ENCODE measurements around the gene ITGA2.

ITGA2 gene

DNA sequence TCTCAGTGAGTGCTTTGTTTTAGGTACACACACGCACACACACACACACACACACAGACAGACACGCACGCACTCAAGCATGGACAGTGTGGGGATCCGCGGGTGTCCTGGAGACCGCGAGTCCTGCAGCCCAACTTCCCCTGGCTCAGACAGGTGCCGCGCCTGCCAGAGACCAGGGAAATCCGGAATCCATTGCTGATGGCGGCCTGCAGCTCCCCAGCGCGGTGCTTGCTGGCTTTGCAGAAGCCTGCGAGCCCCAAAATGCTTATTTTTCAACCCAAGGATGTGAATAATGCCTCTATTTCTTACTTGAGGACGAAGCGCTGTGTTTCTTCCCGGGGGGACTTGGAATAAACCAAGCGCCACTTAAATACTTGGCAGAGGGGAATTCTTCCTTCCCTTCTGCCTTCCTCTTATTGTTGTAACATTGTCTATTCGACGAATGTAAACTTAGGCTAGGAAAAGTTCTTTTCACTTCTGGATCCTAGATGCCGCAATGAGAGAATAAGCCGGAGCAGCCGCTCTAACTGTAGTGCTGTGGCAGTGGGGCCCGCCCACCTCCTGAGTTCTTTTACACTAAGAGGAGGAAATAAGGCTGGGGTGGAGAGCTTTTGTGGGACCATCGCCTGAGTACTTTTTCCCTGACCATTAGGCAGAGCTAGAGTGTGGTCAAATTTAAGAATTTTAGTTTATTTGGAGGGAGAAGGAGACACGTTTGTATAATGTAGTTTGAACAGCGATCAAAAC, 802 bp downstream of the ITGA2 start:
- DNase-seq = peak; percentile 5

DNA sequence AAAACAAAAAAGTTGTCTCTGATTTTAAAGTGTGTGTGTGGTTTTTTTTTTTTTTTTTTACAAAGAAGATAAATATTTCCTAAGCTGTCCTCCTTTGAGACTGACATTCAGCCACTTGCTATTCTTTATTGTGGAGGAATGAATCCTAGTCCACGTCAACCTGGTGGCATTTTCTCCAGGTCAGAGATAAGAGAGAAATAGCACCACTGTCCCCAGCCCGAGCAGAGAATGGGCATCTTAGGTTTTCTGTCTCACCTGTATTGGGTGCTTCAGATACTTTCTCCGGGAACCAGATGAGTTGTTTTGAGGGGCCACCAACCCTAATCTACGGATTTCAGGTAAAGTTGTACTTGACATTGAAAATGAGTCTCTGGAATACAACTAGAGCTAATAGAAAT, 1.4 kb downstream of the ITGA2 start:
- DNase-seq = no peak

DNA sequence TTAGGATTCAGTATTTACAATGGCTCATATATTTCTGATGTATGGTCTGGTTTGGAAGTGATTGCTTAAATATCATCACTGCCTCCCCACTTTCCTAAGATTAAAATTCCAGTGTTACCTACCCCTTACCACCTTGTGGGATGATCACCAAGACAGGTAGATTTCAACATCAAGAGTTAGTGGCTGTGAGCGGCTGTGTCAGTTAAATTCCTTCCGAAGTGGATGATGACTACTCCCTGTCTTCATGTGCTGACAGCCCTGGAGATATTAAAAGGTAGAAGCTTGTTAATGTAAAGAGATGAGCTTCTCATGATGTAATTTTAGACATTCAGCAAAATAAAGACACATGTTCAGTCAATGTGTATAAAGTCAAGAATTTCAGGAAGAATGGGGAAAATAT, 4.2 kb downstream of the ITGA2 start:
- no peak for DNase-seq

DNA sequence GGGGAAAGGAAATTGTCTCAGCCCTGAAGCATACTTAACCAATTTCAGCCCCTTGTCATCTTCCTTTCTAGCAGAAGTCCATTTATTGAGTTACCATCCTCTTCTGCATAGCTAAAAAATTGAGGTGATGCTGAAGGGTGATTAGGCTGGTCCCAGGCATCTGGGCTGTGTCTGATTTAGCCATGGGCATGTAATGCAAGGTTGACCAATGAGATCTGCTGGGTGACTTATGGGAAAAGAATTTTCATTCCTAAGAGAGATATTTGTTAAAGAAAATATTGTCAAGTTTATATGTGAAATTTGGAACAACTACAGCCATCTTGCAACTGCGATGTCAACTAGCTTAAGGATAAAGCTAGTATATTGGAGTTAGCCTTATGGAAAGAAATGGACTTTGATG, 5.1 kb downstream of the ITGA2 start:
- no peak for DNase-seq

DNA sequence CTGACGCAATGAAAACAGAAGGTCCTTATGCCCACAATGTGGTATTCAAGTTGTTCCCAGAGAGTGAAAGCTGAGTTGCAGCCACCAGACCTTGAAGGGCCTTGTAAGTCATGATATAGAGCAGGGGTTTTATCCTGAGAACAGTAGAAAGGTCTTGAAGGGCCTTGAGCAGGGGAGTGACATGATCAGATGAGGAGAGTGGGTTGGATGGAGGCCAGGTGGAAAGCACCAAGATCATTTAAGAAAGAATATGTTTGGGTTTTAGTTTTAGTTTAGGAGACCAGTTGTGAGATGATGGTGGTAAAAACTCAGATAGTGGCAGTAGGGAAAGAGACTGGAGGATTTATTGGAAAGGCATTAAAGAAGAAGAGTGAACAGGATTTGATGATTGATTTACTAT, 5.9 kb downstream of the ITGA2 start:
- no peak for DNase-seq

DNA sequence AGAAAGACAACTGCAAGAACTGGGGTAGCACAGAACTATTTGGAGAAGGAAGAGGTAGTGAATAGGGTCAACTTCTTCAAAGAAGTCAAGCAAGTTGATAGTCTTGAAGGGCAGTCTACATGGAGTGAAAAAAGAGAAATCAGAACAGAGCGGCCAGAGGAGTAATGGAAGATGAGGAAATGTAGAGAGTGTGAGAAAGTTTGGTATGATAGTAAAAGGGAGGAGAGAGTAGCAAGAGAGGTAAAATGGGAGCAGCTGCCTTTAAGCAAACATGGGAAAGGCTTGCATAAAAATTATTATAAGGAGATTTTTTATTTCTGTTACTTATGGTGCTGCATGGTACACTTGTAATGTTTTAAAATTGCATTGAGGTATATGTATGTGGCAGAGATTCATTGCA, 6.8 kb downstream of the ITGA2 start:
- DNase-seq = no peak

DNA sequence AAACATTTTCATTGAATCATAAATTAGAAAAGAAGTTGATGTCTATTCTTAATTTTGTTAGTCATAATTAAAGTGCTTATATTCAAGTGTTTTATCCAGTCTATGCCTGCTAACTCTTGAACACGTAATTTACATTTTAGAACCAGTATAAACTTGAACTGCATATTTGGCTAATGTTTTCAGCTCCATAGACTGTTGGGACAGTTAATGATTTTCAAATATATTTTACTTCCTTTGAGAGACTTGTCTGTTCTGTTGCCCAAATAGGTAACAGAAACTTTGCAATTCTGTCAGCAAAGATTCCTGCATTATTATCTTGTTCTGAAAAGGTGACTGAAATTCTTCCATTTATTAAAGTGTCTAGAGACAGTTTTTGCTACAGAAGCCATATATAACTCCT, 7.8 kb downstream of the ITGA2 start:
- no peak for DNase-seq

DNA sequence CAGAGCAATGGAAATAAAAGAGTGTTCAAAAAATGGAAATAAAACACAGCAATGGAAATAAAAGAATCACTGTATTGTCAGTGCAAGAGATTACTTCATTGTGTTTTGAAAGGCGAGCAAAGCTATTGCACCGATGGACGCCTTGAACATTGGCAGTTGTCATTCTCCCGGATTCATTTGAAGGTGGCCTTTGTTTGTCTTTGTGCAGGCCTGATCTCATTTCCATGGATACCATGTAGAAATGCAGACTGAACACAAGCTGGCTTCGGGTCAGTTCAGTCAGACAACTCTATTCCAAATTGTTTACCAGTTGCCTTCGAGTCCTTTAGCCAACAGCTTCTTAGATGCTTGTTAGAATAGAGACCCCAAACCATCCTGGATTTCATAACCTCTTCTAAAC, 8.3 kb downstream of the ITGA2 start:
- no peak for DNase-seq

DNA sequence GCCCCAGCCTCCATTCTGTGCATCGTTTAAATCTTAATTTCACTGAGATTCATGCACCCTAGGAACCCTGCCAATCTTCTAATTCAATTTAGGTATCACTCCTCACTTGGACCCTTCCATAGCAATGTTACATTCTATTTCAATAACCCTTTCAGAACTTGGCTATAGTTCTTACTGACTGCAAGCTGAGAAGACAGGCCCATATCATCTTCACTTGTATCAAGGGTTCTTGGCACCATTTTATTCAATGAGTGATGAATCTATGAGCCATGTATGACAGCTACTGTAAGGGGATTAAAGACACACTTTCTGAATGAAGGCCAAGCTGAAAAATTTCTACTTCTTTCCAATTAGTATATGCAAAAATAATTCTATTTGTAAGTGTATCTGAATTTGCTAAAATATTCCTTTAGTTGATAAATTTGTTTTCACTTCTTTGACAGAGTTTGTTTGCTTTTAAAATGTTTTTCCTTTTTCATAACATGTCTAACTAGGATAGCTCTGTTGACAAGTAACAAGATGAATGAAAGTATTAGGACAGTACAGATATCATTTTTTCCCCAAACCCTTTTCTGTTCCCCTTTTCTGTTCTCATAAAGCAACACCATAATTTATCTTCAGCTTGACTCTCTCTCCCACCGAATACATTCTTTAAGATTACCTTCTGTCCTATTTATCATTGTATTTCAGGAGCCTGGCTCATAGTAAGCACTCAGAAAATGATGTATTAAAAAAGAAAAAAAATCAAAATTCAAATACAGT, 9.6 kb downstream of the ITGA2 start:
- DNase-seq = no peak

DNA sequence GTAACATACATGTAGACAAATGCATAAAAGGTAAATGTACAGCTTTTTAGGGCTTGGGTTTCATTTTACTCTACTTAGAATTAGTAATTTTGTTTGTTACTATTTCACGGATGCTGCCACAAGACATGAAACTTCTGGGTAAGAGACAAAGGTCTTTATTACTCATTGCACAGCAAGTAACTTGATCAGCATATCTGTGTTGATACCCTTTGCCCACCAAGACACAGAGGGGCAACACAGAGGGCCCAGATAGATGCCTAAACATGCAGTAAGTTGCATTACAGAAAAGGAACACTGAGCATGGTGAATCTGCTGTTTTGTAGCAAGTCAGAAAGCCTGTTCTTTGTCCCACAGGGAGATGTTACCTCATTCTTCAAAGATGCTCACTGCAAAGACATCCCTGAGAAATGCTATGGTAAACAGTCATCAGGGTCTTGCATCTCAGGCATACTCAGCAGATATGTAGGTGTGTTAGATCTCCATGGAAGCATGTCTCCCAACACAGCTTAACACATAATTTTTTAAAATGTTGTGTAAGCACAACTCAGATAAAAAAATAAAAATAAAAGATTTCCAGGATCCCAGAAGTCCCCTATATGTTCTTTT, 10.3 kb downstream of the ITGA2 start:
- no peak for DNase-seq

DNA sequence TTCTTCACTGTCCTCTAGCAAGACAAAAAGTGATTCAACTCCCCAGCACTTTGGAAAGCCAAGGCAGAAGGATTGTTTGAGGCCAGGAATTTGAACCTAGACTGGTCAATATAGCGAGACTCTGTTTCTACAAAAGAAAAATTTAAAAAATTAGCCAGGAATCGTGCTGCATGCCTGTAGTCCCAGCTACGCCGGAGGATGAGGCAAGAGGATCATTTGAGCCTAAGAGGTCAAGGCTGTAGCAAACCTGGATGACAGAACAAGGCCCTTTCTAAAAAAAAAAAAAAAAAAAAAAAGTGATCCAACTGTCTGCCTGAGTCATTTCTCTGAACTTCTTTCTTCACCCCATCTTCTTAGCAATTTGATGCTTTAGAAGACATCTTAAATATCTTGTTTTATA, 12.4 kb downstream of the ITGA2 start:
- DNase-seq = no peak

DNA sequence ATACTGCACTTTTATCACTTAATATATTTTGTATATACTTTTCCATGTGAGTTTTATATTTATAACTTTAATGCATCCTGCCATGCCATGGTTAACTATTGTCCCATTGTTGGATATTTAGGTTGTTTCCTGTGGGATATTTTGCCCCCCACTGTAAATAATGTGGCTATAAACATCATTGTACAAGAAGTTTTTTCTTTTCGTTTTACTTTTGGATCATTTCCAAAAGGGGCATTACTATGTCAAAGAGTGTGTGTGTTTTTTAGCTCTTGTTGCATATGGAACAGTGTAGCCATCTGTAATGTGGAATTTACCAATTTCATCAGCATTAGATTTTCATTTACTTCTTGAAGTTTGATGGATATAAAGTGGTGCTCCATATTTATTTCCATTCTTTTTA, 13.3 kb downstream of the ITGA2 start:
- no peak for DNase-seq

DNA sequence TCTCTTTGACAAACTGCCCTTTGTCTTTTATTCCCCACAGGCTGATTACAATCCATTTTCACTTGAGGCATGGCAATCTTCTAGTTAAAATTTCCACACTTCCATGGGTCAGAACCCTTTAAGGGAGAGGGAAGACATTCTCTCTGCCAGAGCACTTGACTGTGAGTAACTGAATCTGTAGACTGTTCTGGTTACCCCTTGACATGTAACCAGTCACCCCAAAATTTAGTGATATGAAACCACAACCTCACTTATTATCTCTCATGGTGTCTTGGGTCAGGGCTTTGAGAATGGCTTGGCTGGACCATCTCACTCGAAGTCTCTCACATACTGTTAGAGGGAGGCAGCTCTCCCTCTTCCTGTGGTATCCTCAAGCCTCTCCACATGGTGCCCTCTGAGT, 14.0 kb downstream of the ITGA2 start:
- no peak for DNase-seq

DNA sequence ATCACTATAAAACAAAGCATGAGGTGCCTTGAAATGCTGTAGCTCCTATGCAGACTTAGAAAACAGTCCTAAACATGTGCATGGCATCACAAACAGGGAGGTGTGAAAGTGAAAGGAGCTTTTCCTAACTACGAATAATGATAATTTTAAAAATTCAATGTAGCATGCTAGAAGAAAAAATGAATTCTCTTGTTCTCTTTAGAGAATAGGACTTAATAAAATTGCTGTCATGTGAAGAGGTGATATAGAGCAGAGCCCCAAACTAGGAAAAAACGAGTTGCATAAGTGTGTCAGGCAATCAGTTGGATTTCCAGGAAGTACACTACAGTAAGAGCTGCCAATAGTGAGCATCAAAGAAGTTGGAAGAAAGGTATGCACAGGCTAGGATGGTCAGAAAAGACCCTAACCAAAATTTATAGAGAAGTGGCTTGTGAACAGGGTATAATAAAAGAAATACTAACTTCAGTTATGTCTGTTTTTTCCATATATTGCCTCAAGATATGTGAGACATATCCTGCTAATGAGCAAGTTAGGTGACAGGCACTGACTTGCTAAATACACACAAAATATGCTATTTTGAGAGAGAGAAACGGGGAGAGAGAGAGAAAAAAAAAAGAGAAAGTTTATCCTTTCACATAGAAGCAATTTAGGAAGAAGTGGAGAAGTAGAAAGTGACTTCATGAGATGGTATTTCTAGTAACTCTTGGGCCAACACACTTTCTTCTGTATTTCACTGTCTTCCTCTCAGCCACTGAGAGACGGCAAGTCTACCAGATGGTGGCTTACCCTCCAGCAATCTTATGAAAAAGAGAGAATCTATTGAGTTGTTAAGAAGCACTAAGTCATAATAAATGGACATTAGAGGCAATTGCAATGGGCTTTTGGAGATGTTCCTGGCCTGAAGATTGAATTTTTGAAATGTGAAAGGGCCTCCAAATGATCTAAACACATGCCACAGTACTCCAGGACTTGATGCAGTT, 18.0 kb downstream of the ITGA2 start:
- DNase-seq = no peak

DNA sequence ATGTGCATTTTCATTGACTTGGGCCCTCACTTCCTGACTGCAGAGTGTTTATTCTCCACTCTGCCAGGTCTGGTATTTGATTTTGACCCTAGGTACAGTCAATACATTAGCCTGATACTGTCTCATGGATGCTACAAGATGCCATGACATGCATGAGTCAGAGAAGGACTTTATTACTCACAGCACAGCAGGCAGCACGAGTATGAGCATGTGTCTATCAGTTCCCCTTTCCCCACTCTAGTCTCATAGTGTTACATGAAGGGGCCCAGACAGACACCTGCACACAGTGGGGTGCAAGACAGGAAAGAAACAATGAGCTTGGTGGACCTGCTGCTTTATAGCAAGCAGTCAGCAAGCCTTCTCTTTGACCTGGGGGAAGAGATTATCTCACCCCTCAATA, 19.6 kb downstream of the ITGA2 start:
- DNase-seq = no peak

DNA sequence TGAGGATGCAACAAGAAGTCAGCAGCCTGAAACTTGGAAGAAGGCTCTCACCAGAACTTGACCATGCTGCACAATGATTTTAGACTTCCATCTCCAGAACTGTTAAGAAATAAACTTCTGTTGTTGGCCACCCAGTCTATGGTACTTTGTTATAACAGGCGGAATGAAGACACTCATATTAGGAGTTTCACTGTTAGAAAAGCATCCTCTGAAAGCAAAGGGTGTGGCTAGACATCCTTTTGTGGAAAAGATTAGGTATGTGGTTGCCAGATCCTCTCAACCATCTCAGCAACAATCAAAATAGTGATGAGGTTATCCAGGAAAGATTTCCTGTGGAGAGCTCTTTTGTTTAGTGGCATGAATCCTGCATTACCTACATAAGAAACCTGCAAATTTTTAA, 20.7 kb downstream of the ITGA2 start:
- no peak for DNase-seq

DNA sequence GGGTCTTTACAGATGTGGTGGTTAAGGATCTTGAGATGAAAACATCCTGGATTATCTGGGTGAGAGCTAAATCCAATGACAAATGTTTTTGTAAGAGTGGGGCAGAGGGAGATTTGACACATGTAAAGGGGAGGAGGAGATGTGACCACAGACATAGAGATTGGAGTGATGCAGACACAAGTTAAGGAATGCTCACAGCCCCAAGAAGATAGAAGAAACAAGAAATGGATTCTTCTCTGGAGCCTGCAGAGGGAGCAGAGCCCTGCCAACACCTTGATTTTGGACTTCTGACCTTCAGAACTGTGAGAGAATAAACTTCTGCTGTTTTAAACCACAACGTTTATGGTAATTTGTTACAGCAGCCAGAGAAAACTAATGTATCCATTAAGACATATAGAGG, 21.7 kb downstream of the ITGA2 start:
- DNase-seq = no peak

DNA sequence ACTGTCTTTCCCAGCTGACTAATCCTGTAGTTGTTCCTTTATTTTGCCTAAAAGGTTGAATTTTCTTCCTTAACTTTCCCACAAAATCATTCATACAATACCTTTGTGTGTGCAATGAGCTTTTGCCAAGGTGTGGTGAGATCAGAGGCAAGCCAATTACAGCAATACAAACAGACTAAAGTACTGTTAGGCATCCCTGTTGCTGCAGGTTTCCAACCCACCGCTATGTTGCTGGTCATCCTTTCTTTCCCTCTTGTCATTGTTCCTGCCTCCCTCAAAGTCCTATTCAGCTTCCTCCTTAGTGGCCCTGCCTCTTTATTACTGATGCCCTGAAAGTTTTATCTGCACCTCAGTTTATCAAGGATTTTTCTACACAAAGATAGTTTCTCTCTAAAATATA, 22.1 kb downstream of the ITGA2 start:
- no peak for DNase-seq

DNA sequence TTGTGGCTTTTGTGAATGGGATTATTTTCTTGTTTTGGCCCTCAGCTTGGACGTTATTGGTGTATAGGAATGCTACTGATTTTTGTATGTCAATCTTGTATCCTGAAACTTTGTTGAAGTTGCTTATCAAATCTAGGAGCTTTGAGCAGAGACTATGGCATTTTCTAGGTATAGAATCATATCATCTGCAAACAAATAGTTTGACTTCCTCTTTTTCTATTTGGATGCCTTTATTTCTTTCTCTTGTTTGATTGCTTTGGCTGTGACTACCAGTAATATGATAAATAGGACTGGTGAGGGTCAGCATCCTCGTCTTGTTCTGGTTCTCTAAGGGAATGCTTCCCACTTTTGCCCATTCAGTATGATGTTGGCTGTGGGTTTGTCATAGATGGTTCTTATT, 24.7 kb downstream of the ITGA2 start:
- no peak for DNase-seq

DNA sequence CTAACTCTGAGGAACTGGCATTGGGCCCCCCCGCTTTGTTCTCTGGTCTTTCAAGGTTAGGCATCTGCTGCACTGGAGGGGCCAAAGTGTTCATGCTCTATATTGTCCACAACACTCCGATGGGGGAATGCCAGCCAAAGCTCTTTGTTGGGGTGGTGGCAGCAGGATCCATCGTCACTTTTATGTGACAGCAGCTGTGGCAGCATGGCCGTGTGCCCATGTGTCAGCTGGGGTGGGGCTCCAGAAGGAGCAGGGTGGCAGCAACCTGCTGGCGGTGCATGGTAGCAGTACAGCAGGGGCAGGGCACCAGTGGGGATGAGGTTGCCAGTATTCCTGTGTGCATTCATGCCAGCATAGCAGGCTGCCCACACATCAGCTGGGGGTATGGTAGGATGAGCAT, 28.2 kb downstream of the ITGA2 start:
- no peak for DNase-seq

DNA sequence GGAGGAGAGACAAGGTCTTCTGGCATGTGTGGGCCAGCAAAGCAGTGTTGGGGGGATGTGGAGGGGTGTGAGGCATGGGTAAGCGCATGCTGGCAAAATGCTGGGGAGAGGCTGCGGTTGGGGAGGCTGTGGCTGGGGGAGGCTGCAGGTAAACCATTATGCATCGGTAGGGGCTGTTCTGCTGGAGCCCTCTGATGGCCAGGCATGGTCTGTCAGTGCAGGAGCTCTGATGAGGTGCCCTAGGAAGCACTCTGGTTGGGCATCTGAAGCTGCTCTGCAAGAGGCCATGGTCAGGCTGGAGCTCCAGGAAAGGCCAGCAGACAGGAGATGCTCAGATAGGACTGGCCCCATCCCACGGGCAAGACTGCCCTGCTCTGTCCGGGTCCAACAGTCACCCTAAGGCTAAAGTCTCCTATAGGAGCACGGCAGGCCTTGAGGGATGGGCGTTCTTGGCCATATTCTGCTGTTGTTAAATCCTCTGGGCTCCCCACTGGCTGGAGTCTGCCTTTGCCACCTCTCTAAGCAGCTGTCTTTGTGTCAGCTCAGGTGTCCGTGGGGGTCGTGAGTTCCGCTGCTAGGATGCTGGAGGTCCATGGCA, 28.7 kb downstream of the ITGA2 start:
- no peak for DNase-seq

DNA sequence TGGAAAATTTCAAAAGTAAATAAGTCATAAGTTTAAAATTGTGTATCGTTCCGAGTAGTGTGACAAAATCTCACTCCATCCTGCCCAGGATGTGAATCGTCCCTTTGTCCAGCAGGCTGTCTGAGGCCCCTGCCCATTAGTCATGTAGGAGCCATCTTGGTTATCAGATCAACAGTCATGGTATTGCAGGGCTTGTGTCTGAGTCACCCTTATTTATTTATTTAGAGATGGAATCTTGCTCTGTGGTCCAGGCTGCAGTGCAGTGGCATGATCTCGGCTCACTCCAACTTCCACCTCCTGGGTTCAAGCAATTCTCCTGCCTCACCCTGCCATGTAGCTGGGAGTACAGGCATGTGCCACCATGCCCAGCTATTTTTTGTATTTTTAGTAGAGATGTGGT, 30.2 kb downstream of the ITGA2 start:
- DNase-seq = no peak

All from activated gamma-delta T cell treated with Interleukin-2 at 50 U/mL for 16 hours (primary cell).